BE2C (cell line): ENCODE results near the gene KCNJ12.
A peak's percentile ranks its signal among the peaks of the same experiment; 100 is the strongest.

Source experiments
- DNase-seq: peaks from one replicate; pipeline ENCODE4 v3.0.0-alpha.2; 2020
- H3K27me3 ChIP-seq: fragments of 250-450 bp; sonication (Bioruptor Pico); 2 replicates; pipeline ENCODE4 v1.5.1; 2020; ENCODE audit warnings: mild to moderate bottlenecking
- H3K36me3 ChIP-seq: fragments of 250-450 bp; sonication (Bioruptor Pico); 2 replicates; pipeline ENCODE4 v1.5.1; 2020; ENCODE audit warnings: mild to moderate bottlenecking
- H3K4me1 ChIP-seq: fragments of 250-450 bp; sonication (Bioruptor Pico); 2 replicates; pipeline ENCODE4 v1.5.1; 2020
- H3K4me3 ChIP-seq: 2 replicates; pipeline ENCODE4 v1.5.1; 2011; ENCODE audit warnings: low read depth, low read length
- H3K9me3 ChIP-seq: fragments of 250-450 bp; sonication (Bioruptor Pico); 2 replicates; pipeline ENCODE4 v1.5.1; 2020
- CTCF ChIP-seq: IDR thresholded peaks from 2 replicates; pipeline ENCODE4 v1.5.1; 2012; ENCODE audit warnings: mild to moderate bottlenecking, low read depth, low read length

Gene KCNJ12

GRCh38 chr17:21381076-21381706, 5.0 kb downstream of the KCNJ12 start:
- Histone ChIP-seq H3K36me3 (no peaks in the 10 kb centered on the region), H3K4me1 (no peaks in the 10 kb centered on the region), H3K27me3 (peaks cover 21% of the 10 kb centered on the region), H3K9me3 (no peaks in the 10 kb centered on the region), H3K4me3 (no peak overlapping the region)
- DNase-seq = no peak
- TF ChIP-seq CTCF = no peak

GRCh38 chr17:21382560-21383495, 6.7 kb downstream of the KCNJ12 start:
- Histone ChIP-seq H3K4me3 (no peak overlapping the region), H3K27me3 (peaks cover 6% of the 10 kb centered on the region), H3K4me1 (no peaks in the 10 kb centered on the region), H3K9me3 (no peaks in the 10 kb centered on the region), H3K36me3 (no peaks in the 10 kb centered on the region)
- no peak for TF ChIP-seq CTCF
- DNase-seq = no peak

GRCh38 chr17:21385281-21385845, 9.2 kb downstream of the KCNJ12 start:
- no peak overlapping the region for H3K4me3 ChIP-seq
- no peak for TF ChIP-seq CTCF
- no peak for DNase-seq
- H3K36me3 ChIP-seq = no peaks in the 10 kb centered on the region
- H3K9me3 ChIP-seq = no peaks in the 10 kb centered on the region
- H3K4me1 ChIP-seq = no peaks in the 10 kb centered on the region
- H3K27me3 ChIP-seq = no peaks in the 10 kb centered on the region

GRCh38 chr17:21387616-21388015, 11.5 kb downstream of the KCNJ12 start:
- no peaks in the 10 kb centered on the region for H3K27me3 ChIP-seq
- H3K9me3 ChIP-seq = no peaks in the 10 kb centered on the region
- no peak overlapping the region for H3K4me3 ChIP-seq
- no peak for TF ChIP-seq CTCF
- H3K36me3 ChIP-seq = no peaks in the 10 kb centered on the region
- no peak for DNase-seq
- no peaks in the 10 kb centered on the region for H3K4me1 ChIP-seq

GRCh38 chr17:21388066-21388465, 11.9 kb downstream of the KCNJ12 start:
- H3K9me3 ChIP-seq = no peaks in the 10 kb centered on the region
- DNase-seq = peak; percentile 31
- no peaks in the 10 kb centered on the region for H3K36me3 ChIP-seq
- H3K27me3 ChIP-seq = no peaks in the 10 kb centered on the region
- no peak for TF ChIP-seq CTCF
- no peaks in the 10 kb centered on the region for H3K4me1 ChIP-seq
- no peak overlapping the region for H3K4me3 ChIP-seq

GRCh38 chr17:21388944-21389343, 12.8 kb downstream of the KCNJ12 start:
- no peaks in the 10 kb centered on the region for H3K9me3 ChIP-seq
- H3K4me1 ChIP-seq = no peaks in the 10 kb centered on the region
- DNase-seq = no peak
- no peak overlapping the region for H3K4me3 ChIP-seq
- H3K36me3 ChIP-seq = no peaks in the 10 kb centered on the region
- no peaks in the 10 kb centered on the region for H3K27me3 ChIP-seq
- TF ChIP-seq CTCF = no peak
